PC-9 (cell line): ENCODE measurements around the gene PDE8A. TPM values are rescaled to one million over a fixed set of nuclear protein-coding genes. Genes with fewer than 3 reads are reported as not detected.

Experiments
- Bru-seq: library from RNA; stranded (reverse); fragments of 400-500 nt; gene quantifications from one replicate; lab custom pipeline; 2021; lab: Mats Ljungman, UMichigan
- BruChase-seq, 2 experiments: library from RNA; stranded (reverse); fragments of 400-500 nt; gene quantifications; one replicate each; lab custom pipeline; 2021; lab: Mats Ljungman, UMichigan
- BruUV-seq: library from RNA; stranded (reverse); fragments of 400-500 nt; replicated peaks from 2 replicates; lab custom pipeline; 2021; lab: Mats Ljungman, UMichigan
- CTCF ChIA-PET: fragments of 300-600 bp; sonication (Branson Sonifier 250); formaldehyde crosslinking; loops from one replicate; lab custom pipeline; 2022; ENCODE audit warnings: antibody characterized with exemption; lab: Charles Lee
- POLR2A ChIA-PET: fragments of 300-600 bp; sonication (Branson Sonifier 250); formaldehyde crosslinking; loops from one replicate; lab custom pipeline; 2022; ENCODE audit warnings: antibody characterized with exemption; ENCODE audit not compliant: unreplicated experiment; lab: Charles Lee
- DNase-seq, 2 experiments: peaks; one replicate each; pipeline versions ENCODE4 v3.0.0 to v3.0.0-alpha.2; 2015 to 2022; ENCODE audit warnings: mixed read lengths in 1 of 2
- H2AFZ ChIP-seq: fragments of 200-600 bp; sonication (generic); 2 replicates; pipeline ENCODE4 v1.8.1; 2017; ENCODE audit warnings: antibody characterized with exemption
- H3F3A ChIP-seq: fragments of 200-600 bp; sonication (generic); 2 replicates; pipeline ENCODE4 v1.8.1; 2017; ENCODE audit warnings: antibody characterized with exemption, mild to moderate bottlenecking, low read depth; ENCODE audit not compliant: insufficient read depth
- H3K27ac ChIP-seq: fragments of 200-600 bp; sonication (generic); 2 replicates; pipeline ENCODE4 v1.6.1; 2016; ENCODE audit warnings: mixed run types
- H3K27me3 ChIP-seq: fragments of 200-600 bp; sonication (generic); 2 replicates; pipeline ENCODE4 v1.6.1; 2016; ENCODE audit warnings: low read depth, mixed run types; ENCODE audit not compliant: insufficient read depth
- H3K36me3 ChIP-seq: fragments of 200-600 bp; sonication (generic); 2 replicates; pipeline ENCODE4 v1.6.1; 2016; ENCODE audit warnings: low read depth, mixed run types
- H3K4me1 ChIP-seq: fragments of 200-600 bp; sonication (generic); replicated peaks from 2 replicates; pipeline ENCODE4 v1.6.1; 2016; ENCODE audit warnings: mixed run types; ENCODE audit not compliant: insufficient read depth
- H3K4me2 ChIP-seq: fragments of 200-600 bp; sonication (generic); 2 replicates; pipeline ENCODE4 v1.6.1; 2017; ENCODE audit warnings: mixed run types
- H3K4me3 ChIP-seq: fragments of 200-600 bp; sonication (generic); 2 replicates; pipeline ENCODE4 v1.6.1; 2016; ENCODE audit warnings: mixed run types
- H3K79me2 ChIP-seq: fragments of 200-600 bp; sonication (generic); 2 replicates; pipeline ENCODE4 v1.6.1; 2017; ENCODE audit warnings: low read depth, mixed run types
- H3K9me2 ChIP-seq: fragments of 200-600 bp; sonication (generic); 2 replicates; pipeline ENCODE4 v1.8.1; 2017; ENCODE audit warnings: mild to moderate bottlenecking; ENCODE audit not compliant: insufficient read depth
- H3K9me3 ChIP-seq: fragments of 200-600 bp; sonication (generic); 2 replicates; pipeline ENCODE4 v1.8.1; 2016; ENCODE audit warnings: low read depth; ENCODE audit not compliant: insufficient read depth
- H4K20me1 ChIP-seq: fragments of 200-600 bp; sonication (generic); 2 replicates; pipeline ENCODE4 v1.8.1; 2017; ENCODE audit not compliant: insufficient read depth
- EZH2 ChIP-seq: fragments of 200-600 bp; sonication (generic); IDR thresholded peaks from 2 replicates; pipeline ENCODE4 v1.8.0; 2017; ENCODE audit warnings: antibody characterized with exemption, low read depth
- intact Hi-C: fragments of 100-400 bp; cut with micrococcal nuclease; formaldehyde crosslinking; loops from one replicate; pipeline ENCODE4 v1.10.0; 2022; ENCODE audit not compliant: unreplicated experiment
- long read RNA-seq: library from polyadenylated mRNA; stranded (forward); transcript quantifications from one replicate; pipeline ENCODE4 v2.0.0, GENCODE V29; 2022
- total RNA-seq: library from RNA; stranded (reverse); gene quantifications from 2 replicates; pipeline ENCODE4 v1.2.3, GENCODE V29; 2021
- TF ChIP-seq, protein P1 (sequence below): fragments of 200-600 bp; sonication (generic); conservative IDR thresholded peaks from 2 replicates; pipeline ENCODE4 v1.6.1; 2017; ENCODE audit warnings: mixed run types, antibody characterized with exemption, mild to moderate bottlenecking, moderate library complexity

Gene PDE8A, protein sequence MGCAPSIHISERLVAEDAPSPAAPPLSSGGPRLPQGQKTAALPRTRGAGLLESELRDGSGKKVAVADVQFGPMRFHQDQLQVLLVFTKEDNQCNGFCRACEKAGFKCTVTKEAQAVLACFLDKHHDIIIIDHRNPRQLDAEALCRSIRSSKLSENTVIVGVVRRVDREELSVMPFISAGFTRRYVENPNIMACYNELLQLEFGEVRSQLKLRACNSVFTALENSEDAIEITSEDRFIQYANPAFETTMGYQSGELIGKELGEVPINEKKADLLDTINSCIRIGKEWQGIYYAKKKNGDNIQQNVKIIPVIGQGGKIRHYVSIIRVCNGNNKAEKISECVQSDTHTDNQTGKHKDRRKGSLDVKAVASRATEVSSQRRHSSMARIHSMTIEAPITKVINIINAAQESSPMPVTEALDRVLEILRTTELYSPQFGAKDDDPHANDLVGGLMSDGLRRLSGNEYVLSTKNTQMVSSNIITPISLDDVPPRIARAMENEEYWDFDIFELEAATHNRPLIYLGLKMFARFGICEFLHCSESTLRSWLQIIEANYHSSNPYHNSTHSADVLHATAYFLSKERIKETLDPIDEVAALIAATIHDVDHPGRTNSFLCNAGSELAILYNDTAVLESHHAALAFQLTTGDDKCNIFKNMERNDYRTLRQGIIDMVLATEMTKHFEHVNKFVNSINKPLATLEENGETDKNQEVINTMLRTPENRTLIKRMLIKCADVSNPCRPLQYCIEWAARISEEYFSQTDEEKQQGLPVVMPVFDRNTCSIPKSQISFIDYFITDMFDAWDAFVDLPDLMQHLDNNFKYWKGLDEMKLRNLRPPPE
- 38.8 and 47.3 TPM in 2 replicates for total RNA-seq
- Bru-seq, nascent RNA = percentile 89 among the genes with signal in this experiment
- percentile 95 among the genes with signal in this experiment for BruChase-seq, experiment 1, labeled RNA remaining after a 2-hour chase
- percentile 86 among the genes with signal in this experiment for BruChase-seq, experiment 2, labeled RNA remaining after a 6-hour chase
- long read RNA-seq, transcript PDE8A-203 (22 exons, 3,912 nt) = major isoform, 14 of 35 reads
- long read RNA-seq, transcript PDE8A-208 (22 exons, 3,716 nt) = minor isoform, 7 of 35 reads
- long read RNA-seq, partial matches to known transcripts = 1 of 35 reads
- long read RNA-seq, other reads (novel, unspliced or antisense) = 11 of 35 reads

DNA sequence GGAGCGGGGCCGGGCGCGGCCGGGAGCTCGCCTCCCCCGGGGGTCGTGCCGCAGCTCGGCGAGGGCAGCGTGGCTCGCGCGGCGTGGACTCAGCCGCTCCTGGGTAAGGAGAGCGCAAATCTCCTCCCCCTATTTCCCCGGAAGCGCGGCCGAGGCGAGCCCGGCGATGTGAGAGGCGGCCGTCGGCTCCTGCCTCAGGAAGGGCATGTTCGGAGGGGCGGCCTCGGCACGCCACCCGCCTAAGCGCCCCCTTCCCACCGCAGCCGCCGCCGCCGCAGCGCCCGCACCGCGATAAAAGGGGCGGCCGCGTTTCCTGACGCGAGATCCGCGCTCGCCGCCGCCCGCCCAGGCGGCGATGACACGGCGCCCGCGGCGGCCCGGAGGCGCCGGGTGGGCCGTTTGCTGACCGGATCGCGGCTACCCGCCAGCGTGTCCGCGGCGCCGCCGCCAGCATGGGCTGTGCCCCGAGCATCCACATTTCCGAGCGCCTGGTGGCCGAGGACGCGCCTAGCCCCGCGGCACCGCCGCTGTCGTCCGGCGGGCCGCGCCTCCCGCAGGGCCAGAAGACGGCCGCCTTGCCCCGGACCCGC, at the start of gene PDE8A:
Gene PDE8A (plus strand): TSS at position 146 of the 590 bp plus-strand sequence. CDS start 307 bp downstream, at position 453.
- H3K79me2 ChIP-seq = peaks cover 47% of the 10 kb centered on the region
- no peaks in the 10 kb centered on the region for H3K9me3 ChIP-seq
- H3F3A ChIP-seq = peaks cover 6% of the 10 kb centered on the region; the same call in 1 of the 2 replicates
- ChIA-PET CTCF (no interaction called here), POLR2A (no interaction called here)
- H3K4me2 ChIP-seq = peak within 1 kb of the TSS; percentile 96
- peaks cover 20% of the 10 kb centered on the region for H4K20me1 ChIP-seq
- H3K27me3 ChIP-seq = no peaks in the 10 kb centered on the region
- H3K9me2 ChIP-seq = no peaks in the 10 kb centered on the region
- no TSS peak for BruUV-seq
- H2AFZ ChIP-seq = peak within 1 kb of the TSS; percentile 94
- peak within 1 kb of the TSS; percentile 63 for H3K27ac ChIP-seq
- H3K4me1 ChIP-seq = peaks cover 29% of the 10 kb centered on the region
- DNase-seq = no peak
- peak within 1 kb of the TSS; percentile 69 for H3K4me3 ChIP-seq
- intact Hi-C loops = loop anchor here (1.0 to 5.0 kb wide), 3 partner anchors 27 to 380 kb away; partner anchors contain the start of gene ZSCAN2
- no peaks in the 10 kb centered on the region for H3K36me3 ChIP-seq
- TF ChIP-seq, protein P1, sequence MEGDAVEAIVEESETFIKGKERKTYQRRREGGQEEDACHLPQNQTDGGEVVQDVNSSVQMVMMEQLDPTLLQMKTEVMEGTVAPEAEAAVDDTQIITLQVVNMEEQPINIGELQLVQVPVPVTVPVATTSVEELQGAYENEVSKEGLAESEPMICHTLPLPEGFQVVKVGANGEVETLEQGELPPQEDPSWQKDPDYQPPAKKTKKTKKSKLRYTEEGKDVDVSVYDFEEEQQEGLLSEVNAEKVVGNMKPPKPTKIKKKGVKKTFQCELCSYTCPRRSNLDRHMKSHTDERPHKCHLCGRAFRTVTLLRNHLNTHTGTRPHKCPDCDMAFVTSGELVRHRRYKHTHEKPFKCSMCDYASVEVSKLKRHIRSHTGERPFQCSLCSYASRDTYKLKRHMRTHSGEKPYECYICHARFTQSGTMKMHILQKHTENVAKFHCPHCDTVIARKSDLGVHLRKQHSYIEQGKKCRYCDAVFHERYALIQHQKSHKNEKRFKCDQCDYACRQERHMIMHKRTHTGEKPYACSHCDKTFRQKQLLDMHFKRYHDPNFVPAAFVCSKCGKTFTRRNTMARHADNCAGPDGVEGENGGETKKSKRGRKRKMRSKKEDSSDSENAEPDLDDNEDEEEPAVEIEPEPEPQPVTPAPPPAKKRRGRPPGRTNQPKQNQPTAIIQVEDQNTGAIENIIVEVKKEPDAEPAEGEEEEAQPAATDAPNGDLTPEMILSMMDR = no peak
- TF ChIP-seq EZH2 = no peak

DNA sequence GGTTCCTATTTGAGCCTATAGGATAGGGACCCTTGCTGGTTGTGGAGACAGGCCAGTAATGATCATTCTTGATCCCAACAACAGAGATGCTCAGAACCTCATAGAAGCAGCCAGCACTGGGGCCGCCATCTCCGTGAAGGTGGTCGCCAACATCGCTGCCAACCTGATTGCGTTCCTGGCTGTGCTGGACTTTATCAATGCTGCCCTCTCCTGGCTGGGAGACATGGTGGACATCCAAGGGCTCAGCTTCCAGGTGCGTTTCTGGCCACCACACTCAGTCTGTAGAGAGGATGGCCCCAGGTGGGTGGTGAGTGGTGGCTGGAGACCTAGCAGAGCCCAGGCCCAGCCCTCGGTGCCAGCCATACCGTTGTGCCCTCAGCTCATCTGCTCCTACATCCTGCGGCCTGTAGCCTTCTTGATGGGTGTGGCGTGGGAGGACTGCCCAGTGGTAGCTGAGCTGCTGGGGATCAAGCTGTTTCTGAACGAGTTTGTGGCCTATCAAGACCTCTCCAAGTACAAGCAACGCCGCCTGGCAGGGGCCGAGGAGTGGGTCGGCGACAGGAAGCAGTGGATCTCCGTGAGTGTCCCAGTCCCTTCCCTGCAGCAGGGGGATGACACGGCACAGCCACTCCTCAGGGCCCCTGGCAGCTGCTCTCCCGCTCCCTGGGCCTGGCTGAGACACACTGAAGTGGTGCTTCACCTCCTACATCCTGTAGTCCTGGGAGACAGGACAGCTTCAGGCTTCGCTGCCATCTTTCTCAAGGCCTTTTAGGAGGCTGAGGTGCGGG, 46.5 kb upstream of the PDE8A start:
- no peak for DNase-seq
- CTCF ChIA-PET = no interaction called here
- Histone ChIP-seq H3K27me3 (no peaks in the 10 kb centered on the region), H3K9me3 (no peaks in the 10 kb centered on the region), H3K4me3 (no peak overlapping the region), H3K4me1 (peaks cover 7% of the 10 kb centered on the region), H4K20me1 (no peaks in the 10 kb centered on the region), H3F3A (peaks cover 7% of the 10 kb centered on the region; the same call in 1 of the 2 replicates), H2AFZ (no peak overlapping the region), H3K36me3 (no peaks in the 10 kb centered on the region), H3K79me2 (no peaks in the 10 kb centered on the region), H3K27ac (no peak overlapping the region), H3K4me2 (no peak overlapping the region), H3K9me2 (no peaks in the 10 kb centered on the region)
- intact Hi-C loops = no loop called here
- TF ChIP-seq, protein P1 = no peak
- TF ChIP-seq EZH2 = no peak
- no TSS peak for BruUV-seq
- POLR2A ChIA-PET = no interaction called here
